SH-SY5Y (cell line): ENCODE measurements around the gene ATP1B2.

Source experiments
- GATA2 ChIP-seq: IDR thresholded peaks from 2 replicates; pipeline ENCODE4 v1.6.1; 2011; ENCODE audit warnings: mild to moderate bottlenecking, low read depth, low read length
- GATA3 ChIP-seq: IDR thresholded peaks from 2 replicates; pipeline ENCODE4 v1.6.1; 2011; ENCODE audit warnings: low read depth, mild to moderate bottlenecking, low read length, moderate library complexity

- TF ChIP-seq GATA3 (no peak), GATA2 (no peak)
Measured at GRCh38 chr17:7623661-7624060, 27.1 kb upstream of the ATP1B2 start.
